Ovary (tissue), 3 donors: Measurements from ENCODE around the gene SF3A1.

Source experiments
- EP300 ChIP-seq: sonication (generic); formaldehyde crosslinking; IDR thresholded peaks from one replicate; pipeline ENCODE4 v1.6.1; 2017; ENCODE audit warnings: antibody characterized with exemption
- POLR2A ChIP-seq: fragments of 450-650 bp; IDR thresholded peaks from one replicate; pipeline ENCODE4 v1.6.1; 2017; ENCODE audit warnings: antibody characterized with exemption, mild to moderate bottlenecking, moderate library complexity
- TF ChIP-seq, protein P1 (sequence below), 3 donors: fragments of 450-650 bp in 2 of 3; fragments of 200-600 bp in 1 of 3; IDR thresholded peaks; one replicate each; pipeline versions ENCODE4 v1.5.1 to v1.8.0; 2016 to 2022; ENCODE audit warnings: antibody characterized with exemption in 3 of 3, mild to moderate bottlenecking in 1 of 3
- donor health status: DM: no; HTN: no; CAD: no.

DNA sequence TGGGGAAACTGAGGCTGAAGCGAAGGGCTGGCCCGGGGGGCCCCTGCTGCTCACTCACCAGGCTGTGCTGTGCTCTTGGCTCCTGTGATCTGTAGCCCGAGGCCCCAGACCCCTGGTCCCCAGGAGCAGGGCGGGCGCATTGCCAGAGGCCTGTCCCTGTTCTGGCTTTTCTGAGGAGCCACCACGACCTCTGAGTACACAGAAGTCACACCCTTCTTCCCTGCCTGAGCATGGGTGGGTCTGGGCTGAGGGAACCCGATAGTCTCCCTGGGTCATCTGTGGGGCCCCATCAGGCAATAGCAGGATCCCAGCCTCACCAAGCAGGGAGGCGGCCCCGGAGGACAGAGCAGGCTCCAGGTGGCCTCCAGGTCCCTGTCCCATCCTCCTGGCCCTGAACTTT, 72.5 kb downstream of the SF3A1 start:
- TF ChIP-seq, protein P1, sequence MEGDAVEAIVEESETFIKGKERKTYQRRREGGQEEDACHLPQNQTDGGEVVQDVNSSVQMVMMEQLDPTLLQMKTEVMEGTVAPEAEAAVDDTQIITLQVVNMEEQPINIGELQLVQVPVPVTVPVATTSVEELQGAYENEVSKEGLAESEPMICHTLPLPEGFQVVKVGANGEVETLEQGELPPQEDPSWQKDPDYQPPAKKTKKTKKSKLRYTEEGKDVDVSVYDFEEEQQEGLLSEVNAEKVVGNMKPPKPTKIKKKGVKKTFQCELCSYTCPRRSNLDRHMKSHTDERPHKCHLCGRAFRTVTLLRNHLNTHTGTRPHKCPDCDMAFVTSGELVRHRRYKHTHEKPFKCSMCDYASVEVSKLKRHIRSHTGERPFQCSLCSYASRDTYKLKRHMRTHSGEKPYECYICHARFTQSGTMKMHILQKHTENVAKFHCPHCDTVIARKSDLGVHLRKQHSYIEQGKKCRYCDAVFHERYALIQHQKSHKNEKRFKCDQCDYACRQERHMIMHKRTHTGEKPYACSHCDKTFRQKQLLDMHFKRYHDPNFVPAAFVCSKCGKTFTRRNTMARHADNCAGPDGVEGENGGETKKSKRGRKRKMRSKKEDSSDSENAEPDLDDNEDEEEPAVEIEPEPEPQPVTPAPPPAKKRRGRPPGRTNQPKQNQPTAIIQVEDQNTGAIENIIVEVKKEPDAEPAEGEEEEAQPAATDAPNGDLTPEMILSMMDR (IDR thresholded peaks at IDR 0.05) = no peak
- TF ChIP-seq POLR2A (no peak), EP300 (no peak)
